ENCODE results near the gene OR2T5.

GRCh38 chr1:248521856-248522255 is 33.5 kb downstream of the OR2T5 start:
- TF ChIP-seq, protein P1, sequence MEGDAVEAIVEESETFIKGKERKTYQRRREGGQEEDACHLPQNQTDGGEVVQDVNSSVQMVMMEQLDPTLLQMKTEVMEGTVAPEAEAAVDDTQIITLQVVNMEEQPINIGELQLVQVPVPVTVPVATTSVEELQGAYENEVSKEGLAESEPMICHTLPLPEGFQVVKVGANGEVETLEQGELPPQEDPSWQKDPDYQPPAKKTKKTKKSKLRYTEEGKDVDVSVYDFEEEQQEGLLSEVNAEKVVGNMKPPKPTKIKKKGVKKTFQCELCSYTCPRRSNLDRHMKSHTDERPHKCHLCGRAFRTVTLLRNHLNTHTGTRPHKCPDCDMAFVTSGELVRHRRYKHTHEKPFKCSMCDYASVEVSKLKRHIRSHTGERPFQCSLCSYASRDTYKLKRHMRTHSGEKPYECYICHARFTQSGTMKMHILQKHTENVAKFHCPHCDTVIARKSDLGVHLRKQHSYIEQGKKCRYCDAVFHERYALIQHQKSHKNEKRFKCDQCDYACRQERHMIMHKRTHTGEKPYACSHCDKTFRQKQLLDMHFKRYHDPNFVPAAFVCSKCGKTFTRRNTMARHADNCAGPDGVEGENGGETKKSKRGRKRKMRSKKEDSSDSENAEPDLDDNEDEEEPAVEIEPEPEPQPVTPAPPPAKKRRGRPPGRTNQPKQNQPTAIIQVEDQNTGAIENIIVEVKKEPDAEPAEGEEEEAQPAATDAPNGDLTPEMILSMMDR (IDR thresholded peaks at IDR 0.05; ENCODE audit: insufficient read depth, low read length, poor library complexity, severe bottlenecking): no peak
- no peak for TF ChIP-seq EZH2phosphoT487 (conservative IDR thresholded peaks at IDR 0.05; ENCODE audit: low read length)
